Measurements from ENCODE around the gene GLIS1. TPM values are rescaled to one million over a fixed set of nuclear protein-coding genes. Genes with fewer than 3 reads are reported as not detected.

Gene GLIS1
- total and polyA plus RNA-seq, 2 experiments from 2014 or later: 0.22 to 0.61 TPM

- Histone ChIP-seq H3K9me3 (ENCODE audit: low read depth) (no peaks in the 10 kb centered on the region), H3K27me3 (replicated peaks; ENCODE audit: insufficient read depth) (no peaks in the 10 kb centered on the region), H2AFZ (no peak overlapping the region), H3K27ac (no peak overlapping the region), H3K36me3 (ENCODE audit: low read depth) (no peaks in the 10 kb centered on the region), H3K4me3 (no peak overlapping the region), H4K20me1 (ENCODE audit: insufficient read depth) (no peaks in the 10 kb centered on the region), H3K9ac (no peak overlapping the region), H3K79me2 (ENCODE audit: insufficient read depth) (no peaks in the 10 kb centered on the region), H3K9me2 (ENCODE audit: insufficient read depth) (no peaks in the 10 kb centered on the region), H3F3A (ENCODE audit: insufficient read depth) (peaks cover 23% of the 10 kb centered on the region), H3K4me2 (ENCODE audit: unreplicated experiment) (no peak overlapping the region), H3K4me1 (ENCODE audit: insufficient read depth) (peaks cover 14% of the 10 kb centered on the region)
- in situ Hi-C loops (cut with MboI): no loop called here
- 88 to 90% methylated on average over 11 to 14 of the region's 14 CpGs for WGBS, 2 experiments (ENCODE audit: low coverage in 1 of 2, low lambda C conversion rate in 2 of 2, missing lambda C conversion rate in 2 of 2)
- TF ChIP-seq EZH2 (IDR thresholded peaks at IDR 0.05; ENCODE audit: insufficient read depth, poor library complexity, severe bottlenecking): no peak
- TF ChIP-seq EZH2phosphoT487 (IDR thresholded peaks at IDR 0.05; ENCODE audit: insufficient read depth, low read depth): no peak
- no peak for DNase-seq
These were observed 110.5 kb downstream of the GLIS1 start for GRCh38 chr1:53628286-53628955.

- H3K27me3 ChIP-seq (replicated peaks; ENCODE audit: insufficient read depth): no peaks in the 10 kb centered on the region
- WGBS, 2 experiments (ENCODE audit: low coverage in 1 of 2, low lambda C conversion rate in 2 of 2, missing lambda C conversion rate in 2 of 2): 92 to 100% methylated on average over 1 of the region's 1 CpG
- no peak for DNase-seq
- no peaks in the 10 kb centered on the region for H3K79me2 ChIP-seq (ENCODE audit: insufficient read depth)
- H4K20me1 ChIP-seq (ENCODE audit: insufficient read depth): no peaks in the 10 kb centered on the region
- peaks cover 14% of the 10 kb centered on the region for H3K4me1 ChIP-seq (ENCODE audit: insufficient read depth)
- no peak overlapping the region for H2AFZ ChIP-seq
- no peak overlapping the region for H3K4me3 ChIP-seq
- H3K9me3 ChIP-seq (ENCODE audit: low read depth): no peaks in the 10 kb centered on the region
- H3K9ac ChIP-seq: no peak overlapping the region
- no peaks in the 10 kb centered on the region for H3K9me2 ChIP-seq (ENCODE audit: insufficient read depth)
- TF ChIP-seq EZH2 (IDR thresholded peaks at IDR 0.05; ENCODE audit: insufficient read depth, poor library complexity, severe bottlenecking): no peak
- no peak overlapping the region for H3K4me2 ChIP-seq (ENCODE audit: unreplicated experiment)
- H3K36me3 ChIP-seq (ENCODE audit: low read depth): no peaks in the 10 kb centered on the region
- in situ Hi-C loops (cut with MboI): no loop called here
- H3K27ac ChIP-seq: no peak overlapping the region
- peaks cover 23% of the 10 kb centered on the region for H3F3A ChIP-seq (ENCODE audit: insufficient read depth)
These were observed 111.3 kb downstream of the GLIS1 start for GRCh38 chr1:53627666-53628065.

- Histone ChIP-seq H3K27me3 (replicated peaks; ENCODE audit: insufficient read depth) (no peaks in the 10 kb centered on the region), H3K27ac (no peak overlapping the region), H3K79me2 (ENCODE audit: insufficient read depth) (no peaks in the 10 kb centered on the region), H4K20me1 (ENCODE audit: insufficient read depth) (no peaks in the 10 kb centered on the region), H3K4me2 (ENCODE audit: unreplicated experiment) (no peak overlapping the region), H3F3A (ENCODE audit: insufficient read depth) (peaks cover 23% of the 10 kb centered on the region), H3K9me3 (ENCODE audit: low read depth) (no peaks in the 10 kb centered on the region), H3K9me2 (ENCODE audit: insufficient read depth) (no peaks in the 10 kb centered on the region), H3K4me3 (no peak overlapping the region), H3K9ac (no peak overlapping the region), H2AFZ (no peak overlapping the region), H3K4me1 (ENCODE audit: insufficient read depth) (peaks cover 14% of the 10 kb centered on the region), H3K36me3 (ENCODE audit: low read depth) (no peaks in the 10 kb centered on the region)
- in situ Hi-C loops (cut with MboI): no loop called here
- DNase-seq: no peak
- TF ChIP-seq EZH2phosphoT487 (IDR thresholded peaks at IDR 0.05; ENCODE audit: insufficient read depth, low read depth) (no peak), EZH2 (IDR thresholded peaks at IDR 0.05; ENCODE audit: insufficient read depth, poor library complexity, severe bottlenecking) (no peak)
- 88 to 94% methylated on average over 13 of the region's 13 CpGs for WGBS, 2 experiments (ENCODE audit: low coverage in 1 of 2, low lambda C conversion rate in 2 of 2, missing lambda C conversion rate in 2 of 2)
These were observed 111.9 kb downstream of the GLIS1 start for GRCh38 chr1:53627031-53627430.

- Histone ChIP-seq H3K9ac (no peak overlapping the region), H3K9me2 (ENCODE audit: insufficient read depth) (no peaks in the 10 kb centered on the region), H3K4me2 (ENCODE audit: unreplicated experiment) (no peak overlapping the region), H3K4me1 (ENCODE audit: insufficient read depth) (peaks cover 14% of the 10 kb centered on the region), H3K9me3 (ENCODE audit: low read depth) (no peaks in the 10 kb centered on the region), H3K27me3 (replicated peaks; ENCODE audit: insufficient read depth) (no peaks in the 10 kb centered on the region), H3K27ac (no peak overlapping the region), H3K4me3 (no peak overlapping the region), H2AFZ (no peak overlapping the region), H3K36me3 (ENCODE audit: low read depth) (no peaks in the 10 kb centered on the region), H3K79me2 (ENCODE audit: insufficient read depth) (no peaks in the 10 kb centered on the region), H4K20me1 (ENCODE audit: insufficient read depth) (no peaks in the 10 kb centered on the region), H3F3A (ENCODE audit: insufficient read depth) (peaks cover 23% of the 10 kb centered on the region)
- in situ Hi-C loops (cut with MboI): no loop called here
- WGBS, 2 experiments (ENCODE audit: low coverage in 1 of 2, low lambda C conversion rate in 2 of 2, missing lambda C conversion rate in 2 of 2): 78 to 80% methylated on average over 6 of the region's 6 CpGs
- TF ChIP-seq EZH2 (IDR thresholded peaks at IDR 0.05; ENCODE audit: insufficient read depth, poor library complexity, severe bottlenecking) (no peak), EZH2phosphoT487 (IDR thresholded peaks at IDR 0.05; ENCODE audit: insufficient read depth, low read depth) (no peak)
- no peak for DNase-seq
These were observed 112.3 kb downstream of the GLIS1 start for GRCh38 chr1:53626616-53627015.

Measured in GM23248 (cell line).